PC-3 (cell line): Measurements from ENCODE around the gene ZFTA. TPM values are rescaled to one million over a fixed set of nuclear protein-coding genes. Genes with fewer than 3 reads are reported as not detected.

Experiments
- ATAC-seq: fragments of 200-7000 bp; cut with Tn5 transposase; 2 replicates; pipeline ENCODE4 v1.9.1; 2020; ENCODE audit warnings: mild to moderate bottlenecking, moderate library complexity
- BruUV-seq: library from RNA; stranded (reverse); fragments of 400-500 nt; replicated peaks from 2 replicates; lab custom pipeline; 2021; lab: Mats Ljungman, UMichigan
- CTCF ChIA-PET: fragments of 300-600 bp; sonication (Branson Sonifier 250); formaldehyde crosslinking; loops from one replicate; lab custom pipeline; 2022; ENCODE audit warnings: antibody characterized with exemption; lab: Charles Lee
- POLR2A ChIA-PET: fragments of 300-600 bp; sonication (Branson Sonifier 250); formaldehyde crosslinking; loops from one replicate; lab custom pipeline; 2022; ENCODE audit warnings: antibody characterized with exemption; ENCODE audit not compliant: unreplicated experiment; lab: Charles Lee
- DNase-seq: peaks from one replicate; pipeline ENCODE4 v3.0.0-alpha.2; 2015
- H2AFZ ChIP-seq: fragments of 300-600 bp; sonication (generic); 2 replicates; pipeline ENCODE4 v1.6.0; 2016; ENCODE audit warnings: antibody characterized with exemption, low read length
- H3F3A ChIP-seq: fragments of 300-600 bp; sonication (generic); one replicate; pipeline ENCODE4 v1.6.0; 2017; ENCODE audit warnings: antibody characterized with exemption, low read length, control low read depth, mild to moderate bottlenecking; ENCODE audit not compliant: unreplicated experiment
- H3K27ac ChIP-seq: fragments of 300-600 bp; sonication (generic); 2 replicates; pipeline ENCODE4 v1.5.1; 2016; ENCODE audit warnings: mild to moderate bottlenecking, low read length
- H3K27me3 ChIP-seq: fragments of 300-600 bp; sonication (generic); 2 replicates; pipeline ENCODE4 v1.6.1; 2016; ENCODE audit warnings: low read length, mixed read lengths
- H3K36me3 ChIP-seq: fragments of 300-600 bp; sonication (generic); 2 replicates; pipeline ENCODE4 v1.6.1; 2016; ENCODE audit warnings: low read depth, mixed run types, low read length, mixed read lengths
- H3K4me1 ChIP-seq: fragments of 300-600 bp; sonication (generic); 2 replicates; pipeline ENCODE4 v1.5.1; 2016; ENCODE audit warnings: low read length; ENCODE audit not compliant: insufficient read depth
- H3K4me2 ChIP-seq: fragments of 300-600 bp; sonication (generic); 2 replicates; pipeline ENCODE4 v1.6.0; 2016; ENCODE audit warnings: low read length
- H3K4me3 ChIP-seq: fragments of 300-600 bp; sonication (generic); 2 replicates; pipeline ENCODE4 v1.5.1; 2016; ENCODE audit warnings: mild to moderate bottlenecking, low read length, mixed read lengths
- H3K79me2 ChIP-seq: fragments of 300-600 bp; sonication (generic); 2 replicates; pipeline ENCODE4 v1.6.1; 2017; ENCODE audit warnings: low read length, mixed read lengths
- H3K9ac ChIP-seq: fragments of 300-600 bp; sonication (generic); 2 replicates; pipeline ENCODE4 v1.6.0; 2016; ENCODE audit warnings: mild to moderate bottlenecking, low read length
- H3K9me2 ChIP-seq: fragments of 300-600 bp; sonication (generic); replicated peaks from 2 replicates; pipeline ENCODE4 v1.6.1; 2016; ENCODE audit warnings: mixed run types, low read length, mixed read lengths
- H3K9me3 ChIP-seq: fragments of 300-600 bp; sonication (generic); 2 replicates; pipeline ENCODE4 v1.6.1; 2016; ENCODE audit warnings: low read length, mixed read lengths
- H4K20me1 ChIP-seq: fragments of 300-600 bp; sonication (generic); 2 replicates; pipeline ENCODE4 v1.6.1; 2016; ENCODE audit warnings: low read length, mixed read lengths
- EZH2 ChIP-seq: fragments of 300-600 bp; sonication (generic); IDR thresholded peaks from one replicate; pipeline ENCODE4 v1.6.1; 2017; ENCODE audit warnings: antibody characterized with exemption, mild to moderate bottlenecking, low read length; ENCODE audit not compliant: unreplicated experiment
- EZH2phosphoT487 ChIP-seq: fragments of 300-600 bp; sonication (generic); IDR thresholded peaks from 2 replicates; pipeline ENCODE4 v1.6.1; 2018; ENCODE audit warnings: mild to moderate bottlenecking, antibody characterized with exemption, low read length, borderline replicate concordance
- intact Hi-C: fragments of 100-400 bp; cut with micrococcal nuclease; formaldehyde crosslinking; loops from 2 replicates; pipeline ENCODE4 v1.9.0; 2023
- total RNA-seq: library from RNA; depleted of rRNA; stranded (reverse); fragments of >200 nt; gene quantifications from 2 replicates; pipeline ENCODE4 v1.2.3, GENCODE V29; 2014
- TF ChIP-seq, protein P1 (sequence below): fragments of 300-600 bp; sonication (generic); conservative IDR thresholded peaks from 2 replicates; pipeline ENCODE4 v1.5.1; 2017; ENCODE audit warnings: antibody characterized with exemption, low read depth, mild to moderate bottlenecking, low read length

ZFTA gene
- total RNA-seq, 1 experiment from 2014 or later = 15.1 TPM

DNA sequence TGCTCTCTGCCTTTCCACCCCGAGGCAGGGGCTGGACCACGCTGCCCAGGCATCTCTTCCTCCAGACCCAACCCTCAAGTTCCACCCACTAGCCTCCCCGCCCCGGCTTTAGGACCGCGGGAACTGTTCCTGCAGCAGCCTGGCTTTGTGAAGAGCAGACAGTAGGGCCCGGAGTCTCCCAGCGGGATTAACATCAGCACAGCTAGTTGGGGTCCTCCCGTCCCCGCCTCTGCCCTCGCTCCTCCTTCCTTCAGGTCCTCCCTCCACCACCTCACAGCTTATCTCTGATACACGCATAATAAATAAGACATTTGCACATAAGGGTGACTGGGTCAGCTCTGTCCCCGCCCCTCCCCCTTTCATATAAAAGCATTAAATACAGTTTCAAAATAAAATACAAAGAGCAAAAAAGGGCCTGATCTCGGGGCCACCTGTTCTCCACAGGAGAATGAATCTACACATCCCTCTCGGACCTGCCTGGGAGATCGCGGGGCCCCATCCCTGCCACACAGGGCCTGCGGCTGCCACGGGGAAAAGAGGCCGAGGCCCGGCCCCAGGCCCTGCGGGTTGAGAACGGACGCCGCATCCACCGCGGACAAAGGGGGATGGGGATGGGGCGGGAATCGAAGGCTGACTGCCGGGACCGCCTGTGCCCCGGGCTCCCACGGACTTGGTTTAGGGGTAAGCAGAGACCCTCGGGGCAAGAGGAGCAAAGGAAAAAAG is 6.5 kb downstream of the ZFTA start:
- Histone ChIP-seq H3K9me2 (no peaks in the 10 kb centered on the region), H3K27ac (no peak overlapping the region), H3K4me3 (peak overlapping the region; percentile 56; the same call in 1 of the 2 replicates), H3K36me3 (peaks cover 8% of the 10 kb centered on the region; the same call in 1 of the 2 replicates), H3K9me3 (no peaks in the 10 kb centered on the region), H3K79me2 (peaks cover 11% of the 10 kb centered on the region), H3F3A (no peaks in the 10 kb centered on the region), H3K9ac (no peak overlapping the region; the same call in 1 of the 2 replicates), H3K4me2 (peak overlapping the region; percentile 75), H3K27me3 (no peaks in the 10 kb centered on the region), H4K20me1 (peaks cover 7% of the 10 kb centered on the region; the same call in 1 of the 2 replicates), H3K4me1 (peaks cover 7% of the 10 kb centered on the region; the same call in 1 of the 2 replicates), H2AFZ (peak overlapping the region; percentile 62; the same call in 1 of the 2 replicates)
- POLR2A ChIA-PET = no interaction called here
- no peak for ATAC-seq
- intact Hi-C loops = loop anchor here (10.0 kb wide), 1 partner anchor 383 kb away; no protein-coding TSS in a partner anchor
- TSS peak; percentile 24 for BruUV-seq
- CTCF ChIA-PET = interaction anchor here (0.6 kb wide), 1 partner anchor 1198 kb away, joined by 3 read pairs; no protein-coding TSS in a partner anchor
- TF ChIP-seq, protein P1, sequence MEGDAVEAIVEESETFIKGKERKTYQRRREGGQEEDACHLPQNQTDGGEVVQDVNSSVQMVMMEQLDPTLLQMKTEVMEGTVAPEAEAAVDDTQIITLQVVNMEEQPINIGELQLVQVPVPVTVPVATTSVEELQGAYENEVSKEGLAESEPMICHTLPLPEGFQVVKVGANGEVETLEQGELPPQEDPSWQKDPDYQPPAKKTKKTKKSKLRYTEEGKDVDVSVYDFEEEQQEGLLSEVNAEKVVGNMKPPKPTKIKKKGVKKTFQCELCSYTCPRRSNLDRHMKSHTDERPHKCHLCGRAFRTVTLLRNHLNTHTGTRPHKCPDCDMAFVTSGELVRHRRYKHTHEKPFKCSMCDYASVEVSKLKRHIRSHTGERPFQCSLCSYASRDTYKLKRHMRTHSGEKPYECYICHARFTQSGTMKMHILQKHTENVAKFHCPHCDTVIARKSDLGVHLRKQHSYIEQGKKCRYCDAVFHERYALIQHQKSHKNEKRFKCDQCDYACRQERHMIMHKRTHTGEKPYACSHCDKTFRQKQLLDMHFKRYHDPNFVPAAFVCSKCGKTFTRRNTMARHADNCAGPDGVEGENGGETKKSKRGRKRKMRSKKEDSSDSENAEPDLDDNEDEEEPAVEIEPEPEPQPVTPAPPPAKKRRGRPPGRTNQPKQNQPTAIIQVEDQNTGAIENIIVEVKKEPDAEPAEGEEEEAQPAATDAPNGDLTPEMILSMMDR = no peak
- no peak for TF ChIP-seq EZH2
- no peak for TF ChIP-seq EZH2phosphoT487
- no peak for DNase-seq

DNA sequence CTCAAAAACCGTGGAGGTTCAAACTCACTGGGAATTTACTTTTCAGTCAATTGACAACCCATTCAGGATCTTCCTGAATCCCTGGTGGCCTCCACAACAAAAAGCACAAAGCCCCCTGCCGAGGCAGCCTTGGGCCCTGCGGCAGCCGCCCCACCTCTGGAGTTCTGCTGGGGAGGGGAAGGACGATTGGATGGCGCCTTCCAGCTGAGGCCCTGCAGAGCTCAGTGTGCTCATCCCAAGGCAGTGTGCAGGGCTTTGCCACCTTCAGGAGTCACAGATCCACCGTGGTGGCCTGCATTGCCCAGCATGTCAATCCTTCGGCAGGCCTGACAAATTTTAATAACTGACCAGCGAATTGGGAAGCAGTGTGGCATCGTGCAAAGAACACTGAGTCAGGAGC is 7.4 kb downstream of the ZFTA start:
- intact Hi-C loops = loop anchor here (10.0 kb wide), 1 partner anchor 384 kb away; no protein-coding TSS in a partner anchor
- TF ChIP-seq, protein P1 = no peak
- TF ChIP-seq EZH2 (no peak), EZH2phosphoT487 (no peak)

More for the DNA sequence above, 7.4 kb downstream of the ZFTA start:
- ChIA-PET CTCF (no interaction called here), POLR2A (no interaction called here)
- H3F3A ChIP-seq = no peaks in the 10 kb centered on the region
- H3K4me3 ChIP-seq = no peak overlapping the region
- ATAC-seq = no peak
- H3K4me1 ChIP-seq = no peaks in the 10 kb centered on the region
- no peak overlapping the region for H3K4me2 ChIP-seq
- no peaks in the 10 kb centered on the region for H3K27me3 ChIP-seq
- H2AFZ ChIP-seq = no peak overlapping the region
- BruUV-seq = no TSS peak
- no peak for DNase-seq
- H3K9ac ChIP-seq = no peak overlapping the region
- H3K79me2 ChIP-seq = peaks cover 2% of the 10 kb centered on the region; the same call in 1 of the 2 replicates
- no peak overlapping the region for H3K27ac ChIP-seq
- H4K20me1 ChIP-seq = no peaks in the 10 kb centered on the region
- H3K9me3 ChIP-seq = no peaks in the 10 kb centered on the region
- H3K9me2 ChIP-seq = no peaks in the 10 kb centered on the region
- peaks cover 8% of the 10 kb centered on the region; the same call in 1 of the 2 replicates for H3K36me3 ChIP-seq
